Activated CD4-positive, alpha-beta memory T cell treated with anti-CD3 and anti-CD28 coated beads, Interleukin-2, amount 10 ng/mL, durations not matched to agents 7 days and 5 days (primary cell): ENCODE data around the gene AAR2. TPM values are rescaled to one million over a fixed set of nuclear protein-coding genes. Genes with fewer than 3 reads are reported as not detected.

Experiments used
- CTCF ChIA-PET: fragments of 350-600 bp; sonication (Branson Sonifier 250); formaldehyde crosslinking; loops from one replicate; lab custom pipeline; 2021; ENCODE audit warnings: antibody characterized with exemption, inconsistent platforms; lab: Charles Lee
- POLR2A ChIA-PET: fragments of 350-600 bp; sonication (Branson Sonifier 250); formaldehyde crosslinking; loops from one replicate; lab custom pipeline; 2021; ENCODE audit warnings: antibody characterized with exemption; lab: Charles Lee
- DNase-seq: peaks from one replicate; pipeline ENCODE4 v3.0.0-alpha.2; 2020
- H3K27ac Mint-ChIP-seq: one replicate; pipeline ENCODE4 v1.8.0; 2021; ENCODE audit warnings: mild to moderate bottlenecking, mixed read lengths
- H3K27me3 Mint-ChIP-seq: one replicate; pipeline ENCODE4 v1.8.0; 2021; ENCODE audit warnings: mixed read lengths
- H3K36me3 Mint-ChIP-seq: one replicate; pipeline ENCODE4 v1.8.0; 2021; ENCODE audit warnings: low read depth, mixed read lengths
- H3K4me1 Mint-ChIP-seq: one replicate; pipeline ENCODE4 v1.8.0; 2021; ENCODE audit warnings: mixed read lengths
- H3K4me3 Mint-ChIP-seq: one replicate; pipeline ENCODE4 v1.8.0; 2021; ENCODE audit warnings: mild to moderate bottlenecking, mixed read lengths
- H3K9me3 Mint-ChIP-seq: one replicate; pipeline ENCODE4 v1.8.0; 2021; ENCODE audit warnings: mixed read lengths
- total RNA-seq, 2 experiments: library from RNA; stranded (reverse); gene quantifications; one replicate each; pipeline ENCODE4 v1.2.3, GENCODE V29; 2021

The AAR2 gene, protein sequence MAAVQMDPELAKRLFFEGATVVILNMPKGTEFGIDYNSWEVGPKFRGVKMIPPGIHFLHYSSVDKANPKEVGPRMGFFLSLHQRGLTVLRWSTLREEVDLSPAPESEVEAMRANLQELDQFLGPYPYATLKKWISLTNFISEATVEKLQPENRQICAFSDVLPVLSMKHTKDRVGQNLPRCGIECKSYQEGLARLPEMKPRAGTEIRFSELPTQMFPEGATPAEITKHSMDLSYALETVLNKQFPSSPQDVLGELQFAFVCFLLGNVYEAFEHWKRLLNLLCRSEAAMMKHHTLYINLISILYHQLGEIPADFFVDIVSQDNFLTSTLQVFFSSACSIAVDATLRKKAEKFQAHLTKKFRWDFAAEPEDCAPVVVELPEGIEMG
- 10 to 100 TPM; 17.6 to 19.4 TPM for total RNA-seq

DNA sequence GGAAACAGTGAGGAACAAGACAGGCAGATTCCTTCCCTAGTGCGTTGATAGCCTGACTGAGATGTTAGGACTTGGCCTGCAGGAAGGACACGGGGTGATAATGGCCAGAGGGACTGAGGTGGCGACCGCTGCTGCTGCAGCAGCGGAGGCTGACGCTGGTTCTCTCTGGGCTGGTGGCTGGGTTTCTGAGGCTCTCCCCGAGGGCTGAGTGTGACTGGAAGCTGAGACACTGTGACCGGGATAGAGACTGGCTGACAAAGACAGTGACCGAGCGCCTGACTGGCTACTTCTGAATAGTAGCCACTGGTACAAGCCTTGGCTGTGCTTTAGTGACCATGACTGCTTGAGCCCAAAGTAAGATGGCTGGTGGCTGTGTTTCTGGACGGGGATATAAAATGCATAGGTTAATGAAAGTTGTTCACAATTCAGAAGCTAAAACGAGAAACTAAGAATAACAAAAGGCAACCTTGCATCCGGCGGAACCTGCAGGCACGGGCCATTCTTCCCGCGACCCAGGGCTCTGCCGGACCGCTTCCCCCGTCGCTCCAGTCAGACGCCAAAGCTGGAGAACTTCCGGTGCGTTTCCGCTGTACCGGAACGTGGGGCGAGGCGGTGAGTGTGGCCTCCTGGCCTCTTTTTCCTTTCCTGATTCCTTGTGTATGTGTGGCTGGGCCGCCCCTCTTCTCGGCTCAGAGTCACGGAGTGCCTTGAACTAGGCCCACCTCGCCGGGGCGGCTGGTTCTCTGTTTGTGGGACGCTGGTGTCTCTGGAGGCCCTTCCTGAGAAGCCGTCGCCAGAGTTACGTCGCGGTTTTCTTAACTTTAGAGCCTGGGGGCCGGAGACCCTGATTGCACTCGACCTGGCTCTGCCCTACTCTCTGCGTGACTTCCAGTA is at the start of gene AAR2:
AAR2 (plus strand) TSS at position 587 of the 894 bp plus-strand sequence. CDS start 3,391 bp downstream, outside the sequence.
- Mint-ChIP-seq H3K4me1 (peaks cover 32% of the 10 kb centered on the region), H3K27ac (peak within 1 kb of the TSS; percentile 72), H3K9me3 (no peaks in the 10 kb centered on the region), H3K27me3 (no peaks in the 10 kb centered on the region), H3K36me3 (peaks cover 21% of the 10 kb centered on the region), H3K4me3 (peak within 1 kb of the TSS; percentile 80)
- POLR2A ChIA-PET: interaction anchor here (0.9 to 1.7 kb wide), 5 partner anchors 9 to 782 kb away, joined by 3 to 8 read pairs (median 4); partner anchors contain the start of gene SCAND1
- CTCF ChIA-PET: interaction anchor here (1.0 to 1.4 kb wide), 2 partner anchors 36 to 282 kb away, joined by 3 read pairs; partner anchors contain the start of gene SCAND1
- peak; percentile 85 for DNase-seq

DNA sequence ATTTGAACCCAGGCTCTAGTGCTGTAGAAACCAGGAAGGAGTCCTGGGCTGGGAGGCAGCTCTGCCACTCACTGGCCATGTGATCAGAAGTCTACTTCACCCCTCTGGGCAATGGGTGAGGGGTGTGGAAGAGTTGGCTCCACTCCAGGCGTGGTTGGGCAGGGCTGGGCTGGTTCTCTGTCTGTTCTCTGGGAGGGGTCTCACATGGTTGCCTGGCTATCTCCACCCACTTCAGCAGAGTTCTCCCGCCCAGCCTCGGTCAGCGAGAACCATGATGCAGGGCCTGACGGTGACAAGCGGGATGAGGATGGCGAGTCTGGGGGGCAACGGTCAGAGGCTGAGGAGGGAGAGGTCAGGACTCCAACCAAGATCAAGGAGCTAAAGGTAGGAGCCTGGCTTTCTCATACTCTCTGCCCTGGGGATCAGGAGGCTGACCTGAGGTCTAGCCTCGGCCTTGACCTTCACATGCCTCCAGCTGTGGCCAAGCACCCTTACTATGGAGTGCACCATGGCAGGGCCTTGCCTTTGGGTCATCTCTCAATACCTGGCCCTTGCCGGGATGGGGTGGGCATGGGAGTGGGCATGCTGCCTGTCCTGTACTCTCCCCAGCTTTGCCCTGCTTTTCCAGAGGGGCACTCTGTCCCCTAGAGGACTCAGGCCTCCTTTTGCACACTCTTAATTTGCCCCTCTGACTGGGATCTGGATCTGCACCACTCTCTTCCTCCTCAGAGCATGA is 42.1 kb upstream of the AAR2 start:
- DNase-seq: no peak
- CTCF ChIA-PET: interaction anchor here (1.2 to 2.0 kb wide), 2 partner anchors 8 to 245 kb away, joined by 3 to 12 read pairs; no protein-coding TSS in a partner anchor
- no peaks in the 10 kb centered on the region for H3K9me3 Mint-ChIP-seq
- no peaks in the 10 kb centered on the region for H3K4me1 Mint-ChIP-seq
- H3K27ac Mint-ChIP-seq: no peak overlapping the region
- no peak overlapping the region for H3K4me3 Mint-ChIP-seq
- no peaks in the 10 kb centered on the region for H3K36me3 Mint-ChIP-seq
- H3K27me3 Mint-ChIP-seq: peaks cover 17% of the 10 kb centered on the region
- POLR2A ChIA-PET: no interaction called here

DNA sequence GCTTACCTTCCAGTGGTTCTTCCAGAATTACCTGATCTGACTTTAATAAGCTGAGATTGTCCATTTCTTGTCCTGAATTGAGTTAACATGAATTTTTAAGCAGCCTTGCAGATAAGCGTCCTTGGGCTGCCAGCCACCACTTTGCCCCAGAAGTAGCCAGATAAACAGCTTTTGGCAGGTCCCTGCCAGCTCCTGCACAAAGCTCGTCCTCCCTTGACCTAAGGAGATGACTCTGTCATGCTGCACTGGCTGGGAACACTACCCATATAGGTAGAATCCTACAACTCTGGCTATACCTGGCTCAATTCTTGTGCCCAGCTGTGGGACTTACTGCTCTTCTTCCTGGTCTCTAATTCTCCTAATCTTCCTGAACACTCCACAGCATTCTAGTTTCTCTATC is 39.6 kb upstream of the AAR2 start:
- H3K27me3 Mint-ChIP-seq: peaks cover 23% of the 10 kb centered on the region
- CTCF ChIA-PET: interaction anchor here (2.3 kb wide), 1 partner anchor 205 kb away, joined by 13 read pairs; no protein-coding TSS in a partner anchor
- H3K27ac Mint-ChIP-seq: no peak overlapping the region
- no peak for DNase-seq
- no peaks in the 10 kb centered on the region for H3K4me1 Mint-ChIP-seq
- POLR2A ChIA-PET: no interaction called here
- H3K36me3 Mint-ChIP-seq: no peaks in the 10 kb centered on the region
- no peaks in the 10 kb centered on the region for H3K9me3 Mint-ChIP-seq
- no peak overlapping the region for H3K4me3 Mint-ChIP-seq

DNA sequence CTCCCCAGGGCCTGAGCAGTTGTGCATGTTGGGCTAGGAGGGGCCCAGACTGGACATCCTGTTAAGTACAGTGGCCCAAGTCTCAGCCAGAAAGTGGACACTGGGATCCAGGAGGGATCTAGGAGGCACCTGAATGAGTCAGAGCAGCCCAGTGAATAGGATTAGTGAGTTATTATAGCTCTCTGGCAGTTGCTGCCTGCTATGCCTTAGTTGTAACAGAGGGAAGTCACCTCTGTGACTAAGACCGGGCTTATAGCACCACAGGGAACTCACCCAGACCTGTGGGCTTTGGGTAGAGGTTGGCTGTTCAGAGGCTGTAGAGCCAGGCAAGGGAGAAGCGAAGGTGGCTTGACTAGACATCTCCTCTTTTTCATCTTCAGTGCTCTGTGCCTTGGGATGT is 39.0 kb upstream of the AAR2 start:
- H3K4me1 Mint-ChIP-seq: no peaks in the 10 kb centered on the region
- ChIA-PET CTCF (interaction anchor here (2.3 kb wide), 1 partner anchor 206 kb away, joined by 13 read pairs; no protein-coding TSS in a partner anchor), POLR2A (no interaction called here)
- no peaks in the 10 kb centered on the region for H3K9me3 Mint-ChIP-seq
- DNase-seq: no peak
- no peak overlapping the region for H3K27ac Mint-ChIP-seq
- peaks cover 23% of the 10 kb centered on the region for H3K27me3 Mint-ChIP-seq
- no peaks in the 10 kb centered on the region for H3K36me3 Mint-ChIP-seq
- H3K4me3 Mint-ChIP-seq: no peak overlapping the region

DNA sequence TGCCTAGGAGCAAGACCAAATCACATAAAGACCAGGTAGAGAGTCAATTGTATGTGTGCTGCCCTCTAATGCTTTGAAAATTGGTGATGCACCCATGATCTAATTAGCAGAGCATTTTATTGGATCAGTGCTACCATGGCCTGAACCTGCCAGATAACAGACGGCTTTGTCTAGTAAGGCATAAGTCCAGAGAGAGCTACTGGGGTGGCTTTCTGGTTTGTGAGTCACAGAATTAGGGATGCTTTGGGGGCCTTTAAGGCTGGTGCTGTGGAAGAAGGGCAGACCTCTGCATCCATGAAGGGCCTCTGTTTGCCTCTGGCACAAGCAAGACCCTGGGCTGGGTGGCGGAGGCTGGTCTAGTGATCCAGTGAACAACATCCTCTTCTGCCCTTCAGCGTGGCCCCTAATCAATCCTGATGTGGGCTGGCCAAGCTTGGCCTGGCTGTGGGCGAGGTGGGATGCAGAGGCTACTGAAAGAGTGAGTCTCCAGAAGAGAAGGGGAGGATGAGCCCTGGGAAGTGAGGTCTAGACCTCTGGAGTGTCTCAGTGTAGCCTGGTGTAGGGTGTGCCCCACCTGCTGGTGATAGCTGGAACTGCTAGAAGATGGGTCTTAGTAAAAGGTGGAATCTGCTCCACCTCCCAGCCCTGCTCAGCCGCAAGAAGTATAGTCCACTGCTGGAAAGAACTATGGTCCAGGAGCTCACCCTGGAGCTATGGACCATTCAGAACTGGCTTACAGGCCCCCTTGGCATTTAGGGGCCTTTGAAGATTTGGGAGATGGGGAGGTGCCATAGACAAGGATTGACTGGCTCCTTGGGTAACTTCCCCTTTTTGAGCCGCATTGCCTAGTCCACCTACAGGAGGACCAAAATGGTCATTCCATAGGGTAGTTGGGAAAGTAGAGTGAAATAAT is 36.7 kb upstream of the AAR2 start:
- CTCF ChIA-PET: interaction anchor here (0.5 to 2.4 kb wide), 17 partner anchors 10 to 418 kb away, joined by 3 to 18 read pairs (median 4); partner anchors contain the start of gene AAR2
- DNase-seq: peak; percentile 74
- POLR2A ChIA-PET: no interaction called here
- Mint-ChIP-seq H3K36me3 (no peaks in the 10 kb centered on the region), H3K4me1 (peaks cover 4% of the 10 kb centered on the region), H3K9me3 (no peaks in the 10 kb centered on the region), H3K27me3 (peaks cover 25% of the 10 kb centered on the region), H3K27ac (no peak overlapping the region), H3K4me3 (no peak overlapping the region)

GRCh38 chr20:36200451-36200850 is 35.8 kb upstream of the AAR2 start:
- Mint-ChIP-seq H3K27me3 (peaks cover 20% of the 10 kb centered on the region), H3K36me3 (no peaks in the 10 kb centered on the region), H3K9me3 (no peaks in the 10 kb centered on the region), H3K4me1 (peaks cover 4% of the 10 kb centered on the region), H3K27ac (no peak overlapping the region), H3K4me3 (no peak overlapping the region)
- DNase-seq: no peak
- POLR2A ChIA-PET: no interaction called here
- CTCF ChIA-PET: interaction anchor here (0.6 to 2.4 kb wide), 9 partner anchors 12 to 417 kb away, joined by 3 to 18 read pairs (median 6); no protein-coding TSS in a partner anchor

DNA sequence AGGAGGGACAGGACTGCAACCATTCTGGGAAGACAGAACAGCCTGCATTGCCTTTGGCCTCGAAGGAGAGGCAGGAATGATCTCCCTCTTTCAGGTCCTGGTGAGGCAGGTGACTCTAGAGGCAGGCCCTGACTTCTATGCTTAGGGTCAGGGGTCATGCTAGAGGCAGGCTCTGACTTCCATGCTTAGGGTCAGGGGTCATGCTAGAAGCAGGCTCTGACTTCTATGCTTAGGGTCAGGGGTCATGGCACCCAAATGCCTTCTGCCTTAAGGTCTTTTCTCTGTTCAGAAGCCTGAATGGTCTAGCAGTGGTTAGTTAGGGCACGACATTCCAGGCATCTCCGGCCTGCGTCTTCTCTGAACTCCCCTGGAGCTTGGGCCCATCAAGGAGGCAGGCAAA is 35.1 kb upstream of the AAR2 start:
- Mint-ChIP-seq H3K27ac (no peak overlapping the region), H3K4me3 (no peak overlapping the region), H3K9me3 (no peaks in the 10 kb centered on the region), H3K4me1 (peaks cover 4% of the 10 kb centered on the region), H3K27me3 (peaks cover 16% of the 10 kb centered on the region), H3K36me3 (no peaks in the 10 kb centered on the region)
- POLR2A ChIA-PET: no interaction called here
- no peak for DNase-seq
- CTCF ChIA-PET: interaction anchor here (2.0 to 2.7 kb wide), 2 partner anchors 209 to 238 kb away, joined by 16 to 27 read pairs; no protein-coding TSS in a partner anchor

DNA sequence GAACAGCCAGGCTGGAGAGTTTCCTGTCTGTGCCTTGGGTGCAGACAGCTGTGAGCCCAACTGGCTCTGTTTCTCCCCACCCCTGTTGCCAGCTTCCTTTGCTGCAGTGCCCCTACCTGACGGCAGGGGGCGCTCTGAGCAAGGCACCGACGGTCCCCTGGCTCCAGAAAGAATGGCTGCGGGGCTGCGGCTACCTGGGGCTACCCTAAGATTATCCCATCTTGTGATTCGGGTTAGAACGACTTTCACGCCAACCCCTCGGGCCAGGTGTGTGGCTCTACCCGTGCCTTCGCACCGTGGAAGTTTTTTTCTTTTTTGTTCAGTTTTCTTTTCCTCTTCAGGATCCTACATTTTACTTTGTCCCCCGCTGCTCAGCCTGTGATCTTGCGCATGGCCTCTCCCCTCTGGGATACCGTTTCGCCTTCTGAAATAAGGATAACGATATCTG is 33.4 kb upstream of the AAR2 start:
- H3K27me3 Mint-ChIP-seq: peaks cover 10% of the 10 kb centered on the region
- ChIA-PET POLR2A (no interaction called here), CTCF (interaction anchor here (0.6 to 2.7 kb wide), 35 partner anchors 10 to 607 kb away, joined by 3 to 27 read pairs (median 4); partner anchors contain the start of gene RAB5IF)
- no peak overlapping the region for H3K4me3 Mint-ChIP-seq
- H3K36me3 Mint-ChIP-seq: no peaks in the 10 kb centered on the region
- H3K9me3 Mint-ChIP-seq: no peaks in the 10 kb centered on the region
- no peak overlapping the region for H3K27ac Mint-ChIP-seq
- peak; percentile 80 for DNase-seq
- H3K4me1 Mint-ChIP-seq: peaks cover 4% of the 10 kb centered on the region

- Mint-ChIP-seq H3K36me3 (no peaks in the 10 kb centered on the region), H3K4me3 (no peak overlapping the region), H3K9me3 (no peaks in the 10 kb centered on the region), H3K27ac (no peak overlapping the region), H3K27me3 (peaks cover 12% of the 10 kb centered on the region), H3K4me1 (peaks cover 4% of the 10 kb centered on the region)
- POLR2A ChIA-PET: no interaction called here
- CTCF ChIA-PET: interaction anchor here (0.6 to 2.7 kb wide), 2 partner anchors 236 to 438 kb away, joined by 3 to 27 read pairs; no protein-coding TSS in a partner anchor
- no peak for DNase-seq
These were observed 32.4 kb upstream of the AAR2 start for GRCh38 chr20:36203861-36204260.

DNA sequence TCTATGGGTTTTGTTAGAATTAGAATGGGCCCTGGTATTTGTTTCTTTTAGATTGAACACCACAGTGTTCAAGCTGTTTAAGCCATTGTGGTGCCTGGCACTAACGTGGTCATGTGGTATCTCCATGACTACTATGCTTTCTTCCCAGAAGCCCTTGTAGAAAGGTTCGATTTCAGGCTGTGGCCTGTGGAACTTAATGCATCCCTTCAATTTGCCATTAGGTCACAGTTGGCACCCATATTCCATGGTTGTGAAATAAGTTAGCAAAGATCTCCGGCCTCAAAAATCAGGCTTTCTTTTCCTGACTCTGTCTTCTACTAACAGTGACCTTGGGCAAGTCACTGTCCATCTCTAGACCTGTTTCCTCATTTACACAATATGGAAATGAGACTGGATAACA is 31.3 kb upstream of the AAR2 start:
- no peak for DNase-seq
- Mint-ChIP-seq H3K9me3 (no peaks in the 10 kb centered on the region), H3K27ac (no peak overlapping the region), H3K27me3 (peaks cover 6% of the 10 kb centered on the region), H3K4me1 (peaks cover 4% of the 10 kb centered on the region), H3K36me3 (no peaks in the 10 kb centered on the region), H3K4me3 (no peak overlapping the region)
- ChIA-PET CTCF (no interaction called here), POLR2A (no interaction called here)

DNA sequence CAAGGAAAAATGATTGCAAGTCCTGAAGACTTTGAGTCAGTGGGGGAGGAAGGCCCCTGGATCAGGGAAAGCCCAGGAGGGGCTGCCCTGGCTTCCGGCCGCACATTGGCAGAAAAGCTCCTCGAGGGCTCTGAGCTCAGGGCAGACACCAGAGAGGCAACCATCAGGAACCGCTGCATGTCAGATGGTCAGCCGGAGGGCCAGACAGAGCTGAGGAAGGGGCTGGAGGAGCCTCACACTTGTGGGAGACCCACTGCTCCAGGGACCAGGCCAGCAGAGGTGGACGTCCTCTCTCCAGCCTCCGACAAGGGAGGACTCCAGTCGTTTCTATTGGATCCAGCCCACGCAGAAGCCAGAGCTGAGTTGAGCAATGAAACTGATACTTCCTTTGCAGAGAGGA is 30.2 kb upstream of the AAR2 start:
- DNase-seq: no peak
- no peak overlapping the region for H3K27ac Mint-ChIP-seq
- ChIA-PET POLR2A (no interaction called here), CTCF (interaction anchor here (1.2 kb wide), 1 partner anchor 21 kb away, joined by 3 read pairs; no protein-coding TSS in a partner anchor)
- no peak overlapping the region for H3K4me3 Mint-ChIP-seq
- H3K9me3 Mint-ChIP-seq: no peaks in the 10 kb centered on the region
- H3K27me3 Mint-ChIP-seq: peaks cover 5% of the 10 kb centered on the region
- H3K36me3 Mint-ChIP-seq: no peaks in the 10 kb centered on the region
- peaks cover 4% of the 10 kb centered on the region for H3K4me1 Mint-ChIP-seq
